Activated CD4-positive, CD25-positive, alpha-beta regulatory T cell (primary cell): ENCODE measurements around the gene C1orf87.

ENCODE experiments used
- DNase-seq, 4 experiments: peaks; one replicate each; lab custom pipeline; 2025; lab: John Stamatoyannopoulos, UW

Gene C1orf87

GRCh38 chr1:59948990-59949389 lies 124.6 kb downstream of the C1orf87 start:
- no peak for DNase-seq

GRCh38 chr1:59947047-59947938 lies 126.3 kb downstream of the C1orf87 start:
- DNase-seq = no peak

- DNase-seq = no peak
Measured at GRCh38 chr1:59945790-59946189, 127.8 kb downstream of the C1orf87 start.
